ENCODE results near the gene ZRANB3.

ZRANB3 gene

GRCh38 chr2:135530313-135531230 is at the start of gene ZRANB3:
Gene ZRANB3, minus strand, starts transcription at chr2:135531218.
- H3K4me3 ChIP-seq (ENCODE audit: low read depth in 1 of 2, low read length in 1 of 2), result peak within 1 kb of the TSS; percentile 78 to 90
- no peaks in the 10 kb centered on the region for H3K36me3 ChIP-seq
- no peaks in the 10 kb centered on the region for H3K27me3 ChIP-seq
- H3K9me3 ChIP-seq, result no peaks in the 10 kb centered on the region
- peaks cover 23% of the 10 kb centered on the region in 2 experiments for H3K4me1 ChIP-seq (ENCODE audit: control insufficient read depth in 1 of 2, insufficient read depth in 1 of 2, low read depth in 1 of 2, low read length in 1 of 2)
- no peak for TF ChIP-seq CTCF (IDR thresholded peaks at IDR 0.05)
- H3K27ac ChIP-seq, result peak within 1 kb of the TSS; percentile 88

- Histone ChIP-seq H3K9me3 (no peaks in the 10 kb centered on the region), H3K27ac (no peak overlapping the region), H3K4me1 (ENCODE audit: control insufficient read depth in 1 of 2, insufficient read depth in 1 of 2, low read depth in 1 of 2, low read length in 1 of 2) (no peaks in the 10 kb centered on the region), H3K36me3 (peaks cover 9% of the 10 kb centered on the region), H3K27me3 (no peaks in the 10 kb centered on the region), H3K4me3 (ENCODE audit: low read depth in 1 of 2, low read length in 1 of 2) (no peak overlapping the region)
- no peak for TF ChIP-seq CTCF (IDR thresholded peaks at IDR 0.05)
Measured at GRCh38 chr2:135573620-135574019, 42.6 kb upstream of the ZRANB3 start.

GRCh38 chr2:135570884-135571283 is 39.9 kb upstream of the ZRANB3 start:
- Histone ChIP-seq H3K27ac (no peak overlapping the region), H3K4me3 (ENCODE audit: low read depth in 1 of 2, low read length in 1 of 2) (no peak overlapping the region), H3K36me3 (peaks cover 9% of the 10 kb centered on the region), H3K27me3 (no peaks in the 10 kb centered on the region), H3K9me3 (no peaks in the 10 kb centered on the region), H3K4me1 (ENCODE audit: control insufficient read depth in 1 of 2, insufficient read depth in 1 of 2, low read depth in 1 of 2, low read length in 1 of 2) (no peaks in the 10 kb centered on the region)
- no peak for TF ChIP-seq CTCF (IDR thresholded peaks at IDR 0.05)

- Histone ChIP-seq H3K4me1 (ENCODE audit: control insufficient read depth in 1 of 2, insufficient read depth in 1 of 2, low read depth in 1 of 2, low read length in 1 of 2) (no peaks in the 10 kb centered on the region), H3K27ac (no peak overlapping the region), H3K27me3 (no peaks in the 10 kb centered on the region), H3K4me3 (ENCODE audit: low read depth in 1 of 2, low read length in 1 of 2) (no peak overlapping the region), H3K9me3 (no peaks in the 10 kb centered on the region), H3K36me3 (no peaks in the 10 kb centered on the region)
- no peak for TF ChIP-seq CTCF (IDR thresholded peaks at IDR 0.05)
Measured at GRCh38 chr2:135563793-135564192, 32.8 kb upstream of the ZRANB3 start.

- Histone ChIP-seq H3K27ac (no peak overlapping the region), H3K4me3 (ENCODE audit: low read depth in 1 of 2, low read length in 1 of 2) (no peak overlapping the region), H3K27me3 (no peaks in the 10 kb centered on the region), H3K9me3 (no peaks in the 10 kb centered on the region), H3K4me1 (ENCODE audit: control insufficient read depth in 1 of 2, insufficient read depth in 1 of 2, low read depth in 1 of 2, low read length in 1 of 2) (no peaks in the 10 kb centered on the region), H3K36me3 (no peaks in the 10 kb centered on the region)
- no peak for TF ChIP-seq CTCF (IDR thresholded peaks at IDR 0.05)
Measured at GRCh38 chr2:135561925-135562324, 30.9 kb upstream of the ZRANB3 start.
